ENCODE measurements around the gene CAMP.

CAMP gene

DNA sequence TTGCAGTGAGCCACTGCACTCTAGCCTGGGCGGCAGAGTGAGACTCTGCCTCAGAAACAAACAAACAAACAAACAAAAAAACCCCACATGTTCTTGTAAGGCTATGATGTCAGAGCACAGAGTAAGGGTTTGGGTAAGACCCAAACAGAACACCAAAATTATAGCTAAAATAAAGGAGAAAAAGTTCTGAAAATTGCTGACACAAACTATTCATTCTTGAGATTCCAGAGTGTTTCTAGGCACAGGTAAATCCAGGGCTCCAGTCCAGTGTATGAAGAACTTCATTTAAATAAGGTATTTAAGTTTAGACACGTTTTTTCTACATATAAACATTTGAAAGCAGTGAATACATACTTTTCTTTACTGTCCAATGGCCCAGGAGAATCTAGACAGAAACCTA, 39.0 kb upstream of the CAMP start:
- no CpG with 5 or more reads among the region's 2 CpGs for WGBS
- no peak overlapping the region for H3K18ac ChIP-seq (ENCODE audit: low read depth in 1 of 2, low read length in 2 of 2)

DNA sequence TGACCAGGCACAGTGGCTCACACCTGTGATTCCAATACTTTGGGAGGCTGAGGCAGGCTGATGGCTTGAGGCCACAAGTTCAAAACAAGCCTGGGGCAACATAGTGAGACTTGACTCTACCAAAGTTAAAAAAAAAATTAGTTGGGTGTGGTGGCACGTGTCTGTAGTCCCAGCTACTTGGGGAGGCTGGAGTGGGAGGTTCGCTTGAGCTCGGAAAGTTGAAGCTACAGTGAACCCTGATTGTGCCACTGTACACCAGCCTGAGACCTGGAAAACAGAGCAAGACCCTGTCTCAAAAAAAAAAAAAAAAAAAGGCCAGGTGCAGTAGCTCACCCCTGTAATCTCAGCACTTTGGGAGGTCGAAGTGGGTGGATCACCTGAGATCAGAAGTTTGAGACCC, 38.2 kb upstream of the CAMP start:
- Histone ChIP-seq H3K9ac (ENCODE audit: low read length) (no peak overlapping the region), H3K18ac (ENCODE audit: low read depth in 1 of 2, low read length in 2 of 2) (no peak overlapping the region), H3K4me1 (ENCODE audit: control insufficient read depth, insufficient read depth, low read depth, low read length) (peaks cover 5% of the 10 kb centered on the region), H3K4ac (ENCODE audit: low read depth in 1 of 2, low read length in 2 of 2) (no peak overlapping the region), H2BK5ac (ENCODE audit: low read depth, low read length, poor library complexity, severe bottlenecking) (no peak overlapping the region), H2BK15ac (ENCODE audit: low read depth, poor library complexity, severe bottlenecking) (no peak overlapping the region), H3K4me2 (ENCODE audit: low read length, poor library complexity, severe bottlenecking) (no peak overlapping the region), H4K8ac (ENCODE audit: low read length) (no peak overlapping the region), H2BK12ac (ENCODE audit: low read length in 2 of 2) (no peak overlapping the region), H3K4me3 (ENCODE audit: insufficient read depth in 1 of 2, low read depth in 1 of 2, low read length in 2 of 2) (no peak overlapping the region), H3K14ac (ENCODE audit: low read length in 2 of 2) (no peak overlapping the region), H3K27ac (ENCODE audit: low read length, poor library complexity, severe bottlenecking) (no peak overlapping the region), H4K91ac (ENCODE audit: low read length) (no peak overlapping the region), H2AFZ (ENCODE audit: low read depth, low read length) (no peak overlapping the region), H3K79me1 (replicated peaks; ENCODE audit: low read length, poor library complexity, severe bottlenecking) (peaks cover 26% of the 10 kb centered on the region), H3K9me3 (ENCODE audit: control insufficient read depth, low read length) (no peaks in the 10 kb centered on the region), H2BK120ac (ENCODE audit: low read depth, low read length) (no peak overlapping the region), H3K23ac (ENCODE audit: low read length in 2 of 2) (no peak overlapping the region), H2AK5ac (ENCODE audit: low read length, severe bottlenecking) (no peak overlapping the region), H3K36me3 (ENCODE audit: control insufficient read depth in 1 of 2, insufficient read depth in 2 of 2, low read depth in 1 of 2, low read length in 2 of 2) (peaks cover 3 to 39% of the 10 kb centered on the region in 2 experiments), H3K27me3 (ENCODE audit: control insufficient read depth in 1 of 2, insufficient read depth in 1 of 2, low read length in 2 of 2) (no peaks in the 10 kb centered on the region)
- no peak for DNase-seq
- WGBS: 92% methylated on average over 4 of the region's 4 CpGs

More for the DNA sequence above, 39.0 kb upstream of the CAMP start:
- Histone ChIP-seq H2BK120ac (ENCODE audit: low read depth, low read length) (no peak overlapping the region), H4K8ac (ENCODE audit: low read length) (no peak overlapping the region), H3K4me1 (ENCODE audit: control insufficient read depth, insufficient read depth, low read depth, low read length) (peaks cover 5% of the 10 kb centered on the region), H3K9me3 (ENCODE audit: control insufficient read depth, low read length) (no peaks in the 10 kb centered on the region), H3K79me1 (replicated peaks; ENCODE audit: low read length, poor library complexity, severe bottlenecking) (peaks cover 27% of the 10 kb centered on the region), H3K4me2 (ENCODE audit: low read length, poor library complexity, severe bottlenecking) (no peak overlapping the region), H2AFZ (ENCODE audit: low read depth, low read length) (no peak overlapping the region), H2BK5ac (ENCODE audit: low read depth, low read length, poor library complexity, severe bottlenecking) (no peak overlapping the region), H3K9ac (ENCODE audit: low read length) (no peak overlapping the region), H2BK12ac (ENCODE audit: low read length in 2 of 2) (no peak overlapping the region), H4K91ac (ENCODE audit: low read length) (no peak overlapping the region), H3K27ac (ENCODE audit: low read length, poor library complexity, severe bottlenecking) (no peak overlapping the region), H2BK15ac (ENCODE audit: low read depth, poor library complexity, severe bottlenecking) (no peak overlapping the region), H3K23ac (ENCODE audit: low read length in 2 of 2) (no peak overlapping the region), H3K4ac (ENCODE audit: low read depth in 1 of 2, low read length in 2 of 2) (no peak overlapping the region), H3K14ac (ENCODE audit: low read length in 2 of 2) (no peak overlapping the region), H2AK5ac (ENCODE audit: low read length, severe bottlenecking) (no peak overlapping the region), H3K27me3 (ENCODE audit: control insufficient read depth in 1 of 2, insufficient read depth in 1 of 2, low read length in 2 of 2) (no peaks in the 10 kb centered on the region), H3K36me3 (ENCODE audit: control insufficient read depth in 1 of 2, insufficient read depth in 2 of 2, low read depth in 1 of 2, low read length in 2 of 2) (peaks cover 3 to 44% of the 10 kb centered on the region in 2 experiments), H3K4me3 (ENCODE audit: insufficient read depth in 1 of 2, low read depth in 1 of 2, low read length in 2 of 2) (no peak overlapping the region)
- DNase-seq: no peak

DNA sequence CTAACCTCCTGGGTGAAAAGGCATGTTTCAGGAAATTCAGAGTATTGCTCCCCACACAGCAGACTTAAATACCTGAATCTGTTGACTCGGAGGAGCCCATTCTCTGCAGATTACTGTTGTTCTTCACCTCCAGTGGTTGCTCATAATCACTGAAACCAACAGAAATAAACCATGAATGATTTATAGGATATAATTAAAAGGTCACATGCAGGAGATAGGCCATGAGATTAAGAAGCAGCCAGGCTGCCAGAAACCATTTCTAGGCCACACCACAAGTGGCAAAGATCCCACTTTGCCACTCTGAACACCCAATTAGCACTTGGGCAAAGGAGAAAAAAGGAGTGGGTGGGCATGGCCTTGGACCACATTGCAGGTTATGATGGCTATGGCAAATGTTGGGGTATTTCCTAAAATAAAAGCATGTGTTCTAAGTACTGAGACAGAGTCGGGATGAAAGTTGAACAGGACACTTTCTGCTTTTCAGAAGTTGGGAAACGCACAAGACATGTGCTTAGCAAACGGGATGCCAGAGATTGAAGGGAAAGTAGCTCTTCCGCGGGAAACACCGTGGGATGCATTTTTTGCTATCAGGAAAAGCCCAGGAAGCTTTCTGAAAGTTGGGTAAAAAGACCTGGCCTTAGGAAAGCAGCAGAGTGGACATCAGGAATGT, 36.5 kb upstream of the CAMP start:
- Histone ChIP-seq H3K4me3 (ENCODE audit: insufficient read depth in 1 of 2, low read depth in 1 of 2, low read length in 2 of 2) (peak overlapping the region in 1 of 2 experiments; percentile 93), H3K27ac (ENCODE audit: low read length, poor library complexity, severe bottlenecking) (peak overlapping the region; percentile 6), H2BK15ac (ENCODE audit: low read depth, poor library complexity, severe bottlenecking) (no peak overlapping the region), H3K4ac (ENCODE audit: low read depth in 1 of 2, low read length in 2 of 2) (no peak overlapping the region), H3K27me3 (ENCODE audit: control insufficient read depth in 1 of 2, insufficient read depth in 1 of 2, low read length in 2 of 2) (no peaks in the 10 kb centered on the region), H3K9ac (ENCODE audit: low read length) (peak overlapping the region; percentile 84), H3K23ac (ENCODE audit: low read length in 2 of 2) (no peak overlapping the region), H3K4me1 (ENCODE audit: control insufficient read depth, insufficient read depth, low read depth, low read length) (peaks cover 6% of the 10 kb centered on the region), H4K91ac (ENCODE audit: low read length) (no peak overlapping the region), H3K18ac (ENCODE audit: low read depth in 1 of 2, low read length in 2 of 2) (no peak overlapping the region), H2BK12ac (ENCODE audit: low read length in 2 of 2) (no peak overlapping the region), H2BK120ac (ENCODE audit: low read depth, low read length) (no peak overlapping the region), H3K36me3 (ENCODE audit: control insufficient read depth in 1 of 2, insufficient read depth in 2 of 2, low read depth in 1 of 2, low read length in 2 of 2) (peaks cover 3 to 23% of the 10 kb centered on the region in 2 experiments), H3K9me3 (ENCODE audit: control insufficient read depth, low read length) (no peaks in the 10 kb centered on the region), H2AFZ (ENCODE audit: low read depth, low read length) (no peak overlapping the region), H3K79me1 (replicated peaks; ENCODE audit: low read length, poor library complexity, severe bottlenecking) (peaks cover 21% of the 10 kb centered on the region), H4K8ac (ENCODE audit: low read length) (peak overlapping the region; percentile 27), H3K4me2 (ENCODE audit: low read length, poor library complexity, severe bottlenecking) (peak overlapping the region; percentile 97), H3K14ac (ENCODE audit: low read length in 2 of 2) (no peak overlapping the region), H2AK5ac (ENCODE audit: low read length, severe bottlenecking) (no peak overlapping the region), H2BK5ac (ENCODE audit: low read depth, low read length, poor library complexity, severe bottlenecking) (no peak overlapping the region)
- 19% methylated on average over 7 of the region's 7 CpGs for WGBS
- no peak for DNase-seq

DNA sequence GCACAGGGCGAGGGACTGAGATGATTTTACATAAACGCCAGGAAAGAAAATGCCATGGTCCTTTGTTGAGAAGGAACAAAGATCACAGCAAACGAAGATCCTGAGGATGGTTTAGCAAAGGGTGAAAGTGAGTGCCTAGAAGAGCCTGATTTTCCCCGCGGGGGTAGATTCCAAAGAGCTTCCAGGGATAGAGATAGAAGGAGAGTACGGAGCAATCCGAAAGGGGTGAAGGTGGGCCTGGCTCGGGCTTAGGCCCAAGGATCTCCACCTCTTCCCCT, 36.1 kb upstream of the CAMP start:
- Histone ChIP-seq H4K8ac (ENCODE audit: low read length) (peak overlapping the region; percentile 45), H4K91ac (ENCODE audit: low read length) (no peak overlapping the region), H3K14ac (ENCODE audit: low read length in 2 of 2) (no peak overlapping the region), H3K27ac (ENCODE audit: low read length, poor library complexity, severe bottlenecking) (peak overlapping the region; percentile 6), H3K79me1 (replicated peaks; ENCODE audit: low read length, poor library complexity, severe bottlenecking) (peaks cover 20% of the 10 kb centered on the region), H2BK5ac (ENCODE audit: low read depth, low read length, poor library complexity, severe bottlenecking) (no peak overlapping the region), H2BK15ac (ENCODE audit: low read depth, poor library complexity, severe bottlenecking) (no peak overlapping the region), H2BK120ac (ENCODE audit: low read depth, low read length) (peak overlapping the region; percentile 71), H3K9ac (ENCODE audit: low read length) (peak overlapping the region; percentile 84), H2BK12ac (ENCODE audit: low read length in 2 of 2) (no peak overlapping the region), H2AFZ (ENCODE audit: low read depth, low read length) (peak overlapping the region; percentile 99), H3K27me3 (ENCODE audit: control insufficient read depth in 1 of 2, insufficient read depth in 1 of 2, low read length in 2 of 2) (no peaks in the 10 kb centered on the region), H3K4me3 (ENCODE audit: insufficient read depth in 1 of 2, low read depth in 1 of 2, low read length in 2 of 2) (peak overlapping the region; percentile 79 to 93), H3K18ac (ENCODE audit: low read depth in 1 of 2, low read length in 2 of 2) (peak overlapping the region in 1 of 2 experiments; percentile 92), H3K23ac (ENCODE audit: low read length in 2 of 2) (no peak overlapping the region), H3K4ac (ENCODE audit: low read depth in 1 of 2, low read length in 2 of 2) (peak overlapping the region in 1 of 2 experiments; percentile 4), H2AK5ac (ENCODE audit: low read length, severe bottlenecking) (no peak overlapping the region), H3K4me1 (ENCODE audit: control insufficient read depth, insufficient read depth, low read depth, low read length) (peaks cover 6% of the 10 kb centered on the region), H3K36me3 (ENCODE audit: control insufficient read depth in 1 of 2, insufficient read depth in 2 of 2, low read depth in 1 of 2, low read length in 2 of 2) (peaks cover 3 to 18% of the 10 kb centered on the region in 2 experiments), H3K4me2 (ENCODE audit: low read length, poor library complexity, severe bottlenecking) (peak overlapping the region; percentile 97), H3K9me3 (ENCODE audit: control insufficient read depth, low read length) (no peaks in the 10 kb centered on the region)
- WGBS: under 1% methylated on average over 8 of the region's 8 CpGs
- DNase-seq: peak; percentile 44
